HepG2 (cell line): ENCODE data around the gene KIF26B. TPM values are rescaled to one million over a fixed set of nuclear protein-coding genes. Genes with fewer than 3 reads are reported as not detected.

Source experiments
- ATAC-seq: fragments of 200-7000 bp; cut with Tn5 transposase; 3 replicates; pipeline ENCODE4 v1.9.1; 2020; ENCODE audit warnings: mild to moderate bottlenecking, moderate library complexity
- BruUV-seq: library from RNA; stranded (reverse); fragments of 400-500 nt; replicated peaks from 2 replicates; lab custom pipeline; 2021; lab: Mats Ljungman, UMichigan
- CTCF ChIA-PET: fragments of 300-600 bp; formaldehyde crosslinking; extraction: SDS; loops from one replicate; lab custom pipeline; 2021; ENCODE audit warnings: low total read pairs, inconsistent platforms, low intra/inter-chr PET ratio; lab: Yijun Ruan, JAX
- POLR2A ChIA-PET: fragments of 350-600 bp; sonication (Branson Sonifier 250); formaldehyde crosslinking; loops from one replicate; lab custom pipeline; 2020; ENCODE audit warnings: antibody characterized with exemption, inconsistent platforms; lab: Yijun Ruan, JAX
- DNase-seq: peaks from one replicate; pipeline ENCODE4 v3.0.0-alpha.2; 2015; ENCODE audit warnings: low spot score
- FAIRE-seq: peaks from 3 replicates; lab custom pipeline; 2011; peaks lifted over from hg19 to GRCh38; lab: Jason Lieb, UNC
- H2AFZ ChIP-seq: one replicate; pipeline ENCODE4 v1.6.1; 2011; ENCODE audit warnings: low read length, inconsistent platforms
- H3K27ac ChIP-seq: fragments of 300-600 bp; 3 replicates; pipeline ENCODE4 v1.8.0; 2011; ENCODE audit warnings: mixed run types, mild to moderate bottlenecking, mixed read lengths, low read length, inconsistent platforms; ENCODE audit not compliant: insufficient read depth; ENCODE audit errors: extremely low read length
- H3K27me3 ChIP-seq, 2 experiments: fragments of 200-600 bp in 1 of 2; 2 replicates in 1 of 2; 3 replicates in 1 of 2; pipeline versions ENCODE4 v1.6.0 to v1.8.0; 2011; ENCODE audit warnings: low read length in 2 of 2, mild to moderate bottlenecking in 2 of 2, moderate library complexity in 2 of 2, inconsistent platforms in 1 of 2; ENCODE audit not compliant: insufficient read depth in 2 of 2, control insufficient read depth in 1 of 2
- H3K36me3 ChIP-seq, 2 experiments: fragments of 200-600 bp in 1 of 2; replicated peaks in 1 of 2; 2 replicates in 1 of 2; 3 replicates in 1 of 2; pipeline versions ENCODE4 v1.5.1 to v1.8.0; 2011; ENCODE audit warnings: low read length in 2 of 2, inconsistent platforms in 1 of 2; ENCODE audit not compliant: insufficient read depth in 2 of 2, control insufficient read depth in 1 of 2
- H3K4me1 ChIP-seq: 2 replicates; pipeline ENCODE4 v1.5.1; 2012; ENCODE audit warnings: low read length, inconsistent platforms; ENCODE audit not compliant: insufficient read depth
- H3K4me2 ChIP-seq: 2 replicates; pipeline ENCODE4 v1.6.0; 2011; ENCODE audit warnings: low read depth, low read length, inconsistent platforms
- H3K4me3 ChIP-seq, 3 experiments: fragments of 200-600 bp in 1 of 3; sonication (generic), shearing (Covaris generic) in 1 of 3; replicated peaks in 1 of 3; 2 replicates each; pipeline ENCODE4 v1.5.1; 2011 to 2016; ENCODE audit warnings: low read length in 3 of 3, inconsistent platforms in 2 of 3, low read depth in 2 of 3, mild to moderate bottlenecking in 2 of 3, control low read depth in 1 of 3, mixed read lengths in 1 of 3; ENCODE audit not compliant: insufficient read depth in 1 of 3
- H3K79me2 ChIP-seq: one replicate; pipeline ENCODE4 v1.6.1; 2011; ENCODE audit warnings: low read length, inconsistent platforms; ENCODE audit not compliant: insufficient read depth
- H3K9ac ChIP-seq: 2 replicates; pipeline ENCODE4 v1.6.0; 2011; ENCODE audit warnings: mild to moderate bottlenecking, low read depth, low read length, inconsistent platforms; ENCODE audit not compliant: insufficient read depth
- H3K9me3 ChIP-seq: 2 replicates; pipeline ENCODE4 v1.5.1; 2012; ENCODE audit warnings: mild to moderate bottlenecking, low read length
- H4K20me1 ChIP-seq: 2 replicates; pipeline ENCODE4 v1.6.0; 2011; ENCODE audit warnings: inconsistent platforms, mild to moderate bottlenecking, low read length, moderate library complexity; ENCODE audit not compliant: insufficient read depth
- CENPX ChIP-seq: sonication (generic); formaldehyde crosslinking; IDR thresholded peaks from 2 replicates; pipeline ENCODE4 v1.9.0; 2021; ENCODE audit warnings: mild to moderate bottlenecking, missing genetic modification reagents, moderate library complexity
- DR1 ChIP-seq: sonication (generic); formaldehyde crosslinking; IDR thresholded peaks from 2 replicates; pipeline ENCODE4 v1.8.0; 2021; ENCODE audit warnings: mild to moderate bottlenecking, missing genetic modification reagents, inconsistent platforms
- ELK4 ChIP-seq: sonication (generic); formaldehyde crosslinking; IDR thresholded peaks from 2 replicates; pipeline ENCODE4 v1.9.0; 2021; ENCODE audit warnings: missing genetic modification reagents, borderline replicate concordance
- HNF1B ChIP-seq: sonication (generic); formaldehyde crosslinking; IDR thresholded peaks from 2 replicates; pipeline ENCODE4 v1.5.1; 2020; ENCODE audit warnings: mild to moderate bottlenecking, moderate library complexity, missing genetic modification reagents
- JARID2 ChIP-seq: sonication (generic); formaldehyde crosslinking; IDR thresholded peaks from 2 replicates; pipeline ENCODE4 v1.8.1; 2023; ENCODE audit warnings: missing genetic modification reagents, inconsistent platforms; ENCODE audit not compliant: insufficient replicate concordance
- KDM1A ChIP-seq: IDR thresholded peaks from 2 replicates; pipeline ENCODE4 v1.6.1; 2016; ENCODE audit warnings: missing compliant biosample characterization
- NFE2L1 ChIP-seq: sonication (generic); formaldehyde crosslinking; IDR thresholded peaks from 2 replicates; pipeline ENCODE4 v1.4.0; 2020; ENCODE audit warnings: missing genetic modification reagents, mild to moderate bottlenecking, borderline replicate concordance
- ZFP36L2 ChIP-seq: sonication (generic); formaldehyde crosslinking; IDR thresholded peaks from 2 replicates; pipeline ENCODE4 v1.4.0; 2020; ENCODE audit warnings: missing genetic modification reagents
- ZNF468 ChIP-seq: sonication (generic); formaldehyde crosslinking; IDR thresholded peaks from 2 replicates; pipeline ENCODE4 v1.8.0; 2022; ENCODE audit warnings: mild to moderate bottlenecking, moderate library complexity, missing genetic modification reagents
- ZNF773 ChIP-seq: sonication (generic); formaldehyde crosslinking; IDR thresholded peaks from 2 replicates; pipeline ENCODE4 v1.4.0; 2020; ENCODE audit warnings: missing genetic modification reagents, borderline replicate concordance
- WGBS: methylation state at CpG from one replicate; pipeline ENCODE4 v1.1.6; 2017; ENCODE audit warnings: low lambda C conversion rate; 5-methylcytosine and 5-hydroxymethylcytosine counted together
- in situ Hi-C: cut with HindIII; loops from 2 replicates; pipeline ENCODE4 v1.10.0; 2017; ENCODE audit warnings: low pct_unique_long_range_greater_than_20kb; ENCODE audit not compliant: extremely low pct_ligation_motif_present
- intact Hi-C: fragments of 100-400 bp; cut with micrococcal nuclease; formaldehyde crosslinking; loops from one replicate; pipeline ENCODE4 v1.10.0; 2022; ENCODE audit not compliant: unreplicated experiment
- polyA plus RNA-seq, 8 experiments: library from polyadenylated mRNA; depleted of rRNA in 3 of 8; stranded (reverse) in 7 of 8; unstranded in 1 of 8; fragments of >200 nt; fragmentation: Illumina TruSeq in 4 of 8; extraction: Trizol in 4 of 8; gene quantifications; 2 replicates each; pipeline versions ENCODE4 v1.2.1 to v1.2.3, GENCODE V29; 2011 to 2016; ENCODE audit warnings: low read depth in 4 of 8, missing spikeins in 1 of 8, mixed read lengths in 1 of 8; ENCODE audit not compliant: insufficient read depth in 1 of 8
- total RNA-seq, 5 experiments: library from RNA; depleted of rRNA; stranded (reverse); fragments of >200 nt; fragmentation: Illumina TruSeq; extraction: Trizol; gene quantifications; 2 replicates each; pipeline ENCODE4 v1.2.3, GENCODE V29; 2016; ENCODE audit warnings: low read depth in 1 of 5
- TF ChIP-seq, protein P1 (sequence below): sonication (generic); formaldehyde crosslinking; IDR thresholded peaks from 2 replicates; pipeline ENCODE4 v1.4.0; 2020; ENCODE audit warnings: missing genetic modification reagents, borderline replicate concordance
- TF ChIP-seq, protein P2 (sequence below): sonication (generic); formaldehyde crosslinking; IDR thresholded peaks from 2 replicates; pipeline ENCODE4 v1.5.1; 2020; ENCODE audit warnings: mild to moderate bottlenecking, missing genetic modification reagents, moderate library complexity

Gene KIF26B
- total and polyA plus RNA-seq, 2 of the 13 experiments (the other 11 are each of a cell fraction or from before 2014, with no cell fraction given): 0.08 to 0.09 TPM

DNA sequence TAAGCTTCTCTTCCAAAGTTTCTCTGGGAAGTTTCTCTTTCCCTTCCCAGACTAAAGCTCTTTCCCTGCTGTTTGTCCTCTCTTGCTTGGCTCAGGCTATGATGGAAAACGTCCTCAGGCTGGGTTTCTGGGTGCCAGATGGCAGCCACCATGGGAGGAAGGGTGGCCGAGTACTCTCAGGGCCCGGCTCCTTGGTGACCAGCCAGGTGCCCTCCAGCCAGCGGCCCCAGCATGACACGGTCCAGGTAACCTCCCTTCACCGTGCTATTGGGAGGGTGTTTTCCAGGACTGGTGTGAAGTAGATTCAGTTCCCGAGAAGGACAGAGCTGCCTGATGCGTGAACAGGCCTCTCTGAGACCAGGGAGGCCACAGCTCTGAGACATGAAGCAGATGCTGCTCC is 60.3 kb downstream of the KIF26B start:
- Histone ChIP-seq H3K4me2 (no peak overlapping the region), H2AFZ (no peak overlapping the region), H3K4me3 (no peak overlapping the region), H3K27me3 (no peaks in the 10 kb centered on the region), H3K27ac (no peak overlapping the region), H3K36me3 (no peaks in the 10 kb centered on the region), H3K4me1 (no peaks in the 10 kb centered on the region), H3K9ac (no peak overlapping the region), H3K79me2 (no peaks in the 10 kb centered on the region), H4K20me1 (no peaks in the 10 kb centered on the region), H3K9me3 (no peaks in the 10 kb centered on the region)
- in situ Hi-C loops (no loop called here), intact Hi-C loops (no loop called here)
- BruUV-seq: no TSS peak
- no peak for TF ChIP-seq JARID2 (CRISPR knock-in tag)
- no peak for TF ChIP-seq ZFP36L2 (CRISPR knock-in tag)
- TF ChIP-seq HNF1B (CRISPR knock-in tag): no peak
- TF ChIP-seq KDM1A (CRISPR knock-in tag): no peak
- TF ChIP-seq ZNF468 (CRISPR knock-in tag): no peak
- TF ChIP-seq, protein P1, sequence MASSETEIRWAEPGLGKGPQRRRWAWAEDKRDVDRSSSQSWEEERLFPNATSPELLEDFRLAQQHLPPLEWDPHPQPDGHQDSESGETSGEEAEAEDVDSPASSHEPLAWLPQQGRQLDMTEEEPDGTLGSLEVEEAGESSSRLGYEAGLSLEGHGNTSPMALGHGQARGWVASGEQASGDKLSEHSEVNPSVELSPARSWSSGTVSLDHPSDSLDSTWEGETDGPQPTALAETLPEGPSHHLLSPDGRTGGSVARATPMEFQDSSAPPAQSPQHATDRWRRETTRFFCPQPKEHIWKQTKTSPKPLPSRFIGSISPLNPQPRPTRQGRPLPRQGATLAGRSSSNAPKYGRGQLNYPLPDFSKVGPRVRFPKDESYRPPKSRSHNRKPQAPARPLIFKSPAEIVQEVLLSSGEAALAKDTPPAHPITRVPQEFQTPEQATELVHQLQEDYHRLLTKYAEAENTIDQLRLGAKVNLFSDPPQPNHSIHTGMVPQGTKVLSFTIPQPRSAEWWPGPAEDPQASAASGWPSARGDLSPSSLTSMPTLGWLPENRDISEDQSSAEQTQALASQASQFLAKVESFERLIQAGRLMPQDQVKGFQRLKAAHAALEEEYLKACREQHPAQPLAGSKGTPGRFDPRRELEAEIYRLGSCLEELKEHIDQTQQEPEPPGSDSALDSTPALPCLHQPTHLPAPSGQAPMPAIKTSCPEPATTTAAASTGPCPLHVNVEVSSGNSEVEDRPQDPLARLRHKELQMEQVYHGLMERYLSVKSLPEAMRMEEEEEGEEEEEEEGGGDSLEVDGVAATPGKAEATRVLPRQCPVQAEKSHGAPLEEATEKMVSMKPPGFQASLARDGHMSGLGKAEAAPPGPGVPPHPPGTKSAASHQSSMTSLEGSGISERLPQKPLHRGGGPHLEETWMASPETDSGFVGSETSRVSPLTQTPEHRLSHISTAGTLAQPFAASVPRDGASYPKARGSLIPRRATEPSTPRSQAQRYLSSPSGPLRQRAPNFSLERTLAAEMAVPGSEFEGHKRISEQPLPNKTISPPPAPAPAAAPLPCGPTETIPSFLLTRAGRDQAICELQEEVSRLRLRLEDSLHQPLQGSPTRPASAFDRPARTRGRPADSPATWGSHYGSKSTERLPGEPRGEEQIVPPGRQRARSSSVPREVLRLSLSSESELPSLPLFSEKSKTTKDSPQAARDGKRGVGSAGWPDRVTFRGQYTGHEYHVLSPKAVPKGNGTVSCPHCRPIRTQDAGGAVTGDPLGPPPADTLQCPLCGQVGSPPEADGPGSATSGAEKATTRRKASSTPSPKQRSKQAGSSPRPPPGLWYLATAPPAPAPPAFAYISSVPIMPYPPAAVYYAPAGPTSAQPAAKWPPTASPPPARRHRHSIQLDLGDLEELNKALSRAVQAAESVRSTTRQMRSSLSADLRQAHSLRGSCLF (CRISPR knock-in tag): no peak
- TF ChIP-seq NFE2L1 (CRISPR knock-in tag): no peak
- no peak for TF ChIP-seq DR1
- no peak for TF ChIP-seq CENPX (CRISPR knock-in tag)
- TF ChIP-seq, protein P2, sequence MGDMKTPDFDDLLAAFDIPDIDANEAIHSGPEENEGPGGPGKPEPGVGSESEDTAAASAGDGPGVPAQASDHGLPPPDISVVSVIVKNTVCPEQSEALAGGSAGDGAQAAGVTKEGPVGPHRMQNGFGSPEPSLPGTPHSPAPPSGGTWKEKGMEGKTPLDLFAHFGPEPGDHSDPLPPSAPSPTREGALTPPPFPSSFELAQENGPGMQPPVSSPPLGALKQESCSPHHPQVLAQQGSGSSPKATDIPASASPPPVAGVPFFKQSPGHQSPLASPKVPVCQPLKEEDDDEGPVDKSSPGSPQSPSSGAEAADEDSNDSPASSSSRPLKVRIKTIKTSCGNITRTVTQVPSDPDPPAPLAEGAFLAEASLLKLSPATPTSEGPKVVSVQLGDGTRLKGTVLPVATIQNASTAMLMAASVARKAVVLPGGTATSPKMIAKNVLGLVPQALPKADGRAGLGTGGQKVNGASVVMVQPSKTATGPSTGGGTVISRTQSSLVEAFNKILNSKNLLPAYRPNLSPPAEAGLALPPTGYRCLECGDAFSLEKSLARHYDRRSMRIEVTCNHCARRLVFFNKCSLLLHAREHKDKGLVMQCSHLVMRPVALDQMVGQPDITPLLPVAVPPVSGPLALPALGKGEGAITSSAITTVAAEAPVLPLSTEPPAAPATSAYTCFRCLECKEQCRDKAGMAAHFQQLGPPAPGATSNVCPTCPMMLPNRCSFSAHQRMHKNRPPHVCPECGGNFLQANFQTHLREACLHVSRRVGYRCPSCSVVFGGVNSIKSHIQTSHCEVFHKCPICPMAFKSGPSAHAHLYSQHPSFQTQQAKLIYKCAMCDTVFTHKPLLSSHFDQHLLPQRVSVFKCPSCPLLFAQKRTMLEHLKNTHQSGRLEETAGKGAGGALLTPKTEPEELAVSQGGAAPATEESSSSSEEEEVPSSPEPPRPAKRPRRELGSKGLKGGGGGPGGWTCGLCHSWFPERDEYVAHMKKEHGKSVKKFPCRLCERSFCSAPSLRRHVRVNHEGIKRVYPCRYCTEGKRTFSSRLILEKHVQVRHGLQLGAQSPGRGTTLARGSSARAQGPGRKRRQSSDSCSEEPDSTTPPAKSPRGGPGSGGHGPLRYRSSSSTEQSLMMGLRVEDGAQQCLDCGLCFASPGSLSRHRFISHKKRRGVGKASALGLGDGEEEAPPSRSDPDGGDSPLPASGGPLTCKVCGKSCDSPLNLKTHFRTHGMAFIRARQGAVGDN (CRISPR knock-in tag): no peak
- TF ChIP-seq ELK4: no peak
- TF ChIP-seq ZNF773 (CRISPR knock-in tag): no peak
- DNase-seq: no peak
- 20% methylated on average over 2 of the region's 8 CpGs for WGBS
- no peak for ATAC-seq
- no peak for FAIRE-seq
- ChIA-PET CTCF (no interaction called here), POLR2A (no interaction called here)
